ENCODE data around the gene CEP57.

GRCh38 chr11:95794086-95794485 is 3.8 kb downstream of the CEP57 start:
- TF ChIP-seq POLR2AphosphoS5 (IDR thresholded peaks at IDR 0.05; ENCODE audit: borderline replicate concordance, low read depth, low read length) (no peak), EZH2 (IDR thresholded peaks at IDR 0.05) (no peak), FOXP2 (optimal IDR thresholded peaks at IDR 0.05; ENCODE audit: control extremely low read depth, extremely low read length, insufficient read depth) (no peak)

All from SK-N-MC (cell line).